ENCODE data around the gene SLC36A1.

The SLC36A1 gene

DNA sequence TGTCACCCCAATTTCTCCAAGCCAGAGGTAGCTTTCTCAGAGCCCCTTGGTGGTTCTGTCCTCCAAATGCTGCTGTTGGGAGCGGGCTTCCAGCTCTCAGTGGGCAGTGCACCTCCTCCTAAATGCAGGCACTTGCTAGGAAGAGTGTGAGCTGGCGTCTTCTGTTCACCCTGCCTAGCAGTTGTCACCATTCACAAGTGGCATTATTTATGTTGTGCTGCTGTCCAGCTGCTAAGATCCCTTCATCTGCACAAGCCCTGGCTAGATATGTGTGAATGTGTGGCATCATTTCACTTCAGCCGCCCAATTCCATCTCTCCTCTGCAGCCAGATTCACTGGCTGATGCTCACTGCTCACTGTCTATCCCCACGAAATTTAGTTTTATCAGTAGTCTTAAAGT is 43.7 kb downstream of the SLC36A1 start:
- WGBS, 2 donors (ENCODE audit: extremely low coverage in 2 of 2, insufficient read length in 2 of 2, insufficient replicate concordance in 1 of 2): no CpG with 5 or more reads among the region's 4 CpGs
- Histone ChIP-seq H2BK15ac (ENCODE audit: low read length) (no peak overlapping the region), H2BK12ac (ENCODE audit: low read length) (no peak overlapping the region), H3K4me2 (ENCODE audit: insufficient read depth, low read length, poor library complexity, severe bottlenecking) (no peak overlapping the region), H3K14ac (ENCODE audit: low read length) (no peak overlapping the region), H3K36me3 (replicated peaks in 1 of 2; ENCODE audit: control insufficient read depth in 2 of 2, insufficient read depth in 2 of 2, low read length in 2 of 2) (no peaks in the 10 kb centered on the region), H3K4ac (ENCODE audit: low read length) (no peak overlapping the region), H4K8ac (ENCODE audit: low read depth, low read length) (no peak overlapping the region), H3K4me1 (ENCODE audit: control insufficient read depth in 2 of 2, insufficient read depth in 1 of 2, low read depth in 1 of 2, low read length in 2 of 2) (peaks cover 0 to under 1% of the 10 kb centered on the region in 2 donors), H3K9me3 (replicated peaks in 1 of 2; ENCODE audit: control insufficient read depth in 2 of 2, insufficient read depth in 1 of 2, low read depth in 1 of 2, low read length in 2 of 2) (peaks cover 0 to 5% of the 10 kb centered on the region in 2 donors), H3K79me1 (ENCODE audit: low read depth, low read length) (no peaks in the 10 kb centered on the region), H2AFZ (ENCODE audit: low read length) (no peak overlapping the region), H3K27me3 (ENCODE audit: control insufficient read depth in 3 of 3, insufficient read depth in 3 of 3, low read depth in 1 of 3, low read length in 3 of 3) (no peaks in the 10 kb centered on the region), H2BK5ac (ENCODE audit: low read length) (no peak overlapping the region), H3K9ac (ENCODE audit: low read depth, low read length, poor library complexity) (no peak overlapping the region), H2AK5ac (ENCODE audit: low read depth, low read length) (no peak overlapping the region), H3K23ac (ENCODE audit: low read depth, low read length, poor library complexity) (no peak overlapping the region), H2BK120ac (ENCODE audit: low read depth, low read length) (no peak overlapping the region), H3K4me3 (ENCODE audit: low read length in 2 of 2) (no peak overlapping the region), H4K91ac (ENCODE audit: low read depth, low read length, poor library complexity) (no peak overlapping the region), H3K18ac (ENCODE audit: low read length) (peak overlapping the region; percentile 17), H3K27ac (replicated peaks; ENCODE audit: low read length) (no peak overlapping the region)
- DNase-seq (ENCODE audit: low spot score): no peak

DNA sequence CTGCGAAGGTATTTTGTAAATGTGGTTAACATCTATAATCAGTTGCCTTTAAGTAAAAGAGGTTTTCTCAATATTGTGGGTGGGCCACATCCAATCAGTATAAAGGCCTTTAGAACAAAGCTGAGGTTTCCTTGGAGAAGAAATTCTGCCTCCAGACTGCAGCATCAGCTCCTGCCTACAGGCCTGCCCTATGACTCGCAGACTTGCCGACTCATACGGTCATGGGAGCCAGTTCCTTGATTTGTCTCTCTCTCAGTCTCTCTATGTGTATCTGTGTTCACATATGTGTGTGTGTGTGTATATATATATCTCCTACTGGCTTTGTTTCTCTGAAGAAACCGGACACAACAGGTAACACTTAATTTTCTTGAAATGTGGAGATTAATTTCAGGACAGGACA is 45.3 kb downstream of the SLC36A1 start:
- no peak overlapping the region for H3K4me3 ChIP-seq (ENCODE audit: low read length in 2 of 2)
- H3K27me3 ChIP-seq (ENCODE audit: control insufficient read depth in 3 of 3, insufficient read depth in 3 of 3, low read depth in 1 of 3, low read length in 3 of 3): no peaks in the 10 kb centered on the region
- peaks cover 0 to 5% of the 10 kb centered on the region in 2 donors for H3K9me3 ChIP-seq (replicated peaks in 1 of 2; ENCODE audit: control insufficient read depth in 2 of 2, insufficient read depth in 1 of 2, low read depth in 1 of 2, low read length in 2 of 2)
- no peak overlapping the region for H2BK5ac ChIP-seq (ENCODE audit: low read length)
- H3K18ac ChIP-seq (ENCODE audit: low read length): no peak overlapping the region
- no peak for DNase-seq (ENCODE audit: low spot score)
- H3K36me3 ChIP-seq (replicated peaks in 1 of 2; ENCODE audit: control insufficient read depth in 2 of 2, insufficient read depth in 2 of 2, low read length in 2 of 2): no peaks in the 10 kb centered on the region
- no peak overlapping the region for H2BK15ac ChIP-seq (ENCODE audit: low read length)
- H4K91ac ChIP-seq (ENCODE audit: low read depth, low read length, poor library complexity): no peak overlapping the region
- H3K4ac ChIP-seq (ENCODE audit: low read length): no peak overlapping the region
- H3K79me1 ChIP-seq (ENCODE audit: low read depth, low read length): no peaks in the 10 kb centered on the region
- no peak overlapping the region for H3K4me2 ChIP-seq (ENCODE audit: insufficient read depth, low read length, poor library complexity, severe bottlenecking)
- no peak overlapping the region for H3K23ac ChIP-seq (ENCODE audit: low read depth, low read length, poor library complexity)
- no peak overlapping the region for H3K14ac ChIP-seq (ENCODE audit: low read length)
- H2AK5ac ChIP-seq (ENCODE audit: low read depth, low read length): no peak overlapping the region
- no peak overlapping the region for H2AFZ ChIP-seq (ENCODE audit: low read length)
- H2BK120ac ChIP-seq (ENCODE audit: low read depth, low read length): no peak overlapping the region
- WGBS, 2 donors (ENCODE audit: extremely low coverage in 2 of 2, insufficient read length in 2 of 2, insufficient replicate concordance in 1 of 2): no CpG with 5 or more reads among the region's 5 CpGs
- peaks cover 4% of the 10 kb centered on the region in 2 donors for H3K4me1 ChIP-seq (ENCODE audit: control insufficient read depth in 2 of 2, insufficient read depth in 1 of 2, low read depth in 1 of 2, low read length in 2 of 2)
- no peak overlapping the region for H2BK12ac ChIP-seq (ENCODE audit: low read length)
- H3K9ac ChIP-seq (ENCODE audit: low read depth, low read length, poor library complexity): no peak overlapping the region
- H4K8ac ChIP-seq (ENCODE audit: low read depth, low read length): no peak overlapping the region
- H3K27ac ChIP-seq (replicated peaks; ENCODE audit: low read length): no peak overlapping the region

DNA sequence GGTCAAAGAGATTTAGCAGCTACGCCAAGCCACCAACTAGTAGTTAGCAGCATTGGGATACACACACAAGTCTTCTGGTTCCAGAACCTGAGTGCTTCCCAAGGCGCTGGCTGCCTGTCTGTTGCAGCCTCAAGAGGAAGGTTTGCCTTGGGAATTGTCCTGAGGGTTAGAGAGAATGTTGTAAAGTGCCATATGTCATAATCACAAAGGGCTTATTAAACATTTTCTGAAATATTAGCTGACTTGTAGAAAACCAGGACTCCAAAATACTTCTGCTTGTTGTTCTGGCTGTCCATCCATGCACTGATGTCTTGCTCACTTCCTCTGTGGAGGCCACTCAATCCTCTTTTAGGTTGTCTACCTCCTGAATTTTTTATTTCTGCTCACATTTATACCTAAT is 46.3 kb downstream of the SLC36A1 start:
- H3K4ac ChIP-seq (ENCODE audit: low read length): no peak overlapping the region
- no peak overlapping the region for H3K4me3 ChIP-seq (ENCODE audit: low read length in 2 of 2)
- no peaks in the 10 kb centered on the region for H3K36me3 ChIP-seq (replicated peaks in 1 of 2; ENCODE audit: control insufficient read depth in 2 of 2, insufficient read depth in 2 of 2, low read length in 2 of 2)
- no peak overlapping the region for H3K9ac ChIP-seq (ENCODE audit: low read depth, low read length, poor library complexity)
- no peak overlapping the region for H2AFZ ChIP-seq (ENCODE audit: low read length)
- no peak overlapping the region for H2BK5ac ChIP-seq (ENCODE audit: low read length)
- H3K14ac ChIP-seq (ENCODE audit: low read length): no peak overlapping the region
- H2AK5ac ChIP-seq (ENCODE audit: low read depth, low read length): no peak overlapping the region
- no peak overlapping the region for H3K27ac ChIP-seq (replicated peaks; ENCODE audit: low read length)
- no CpG with 5 or more reads among the region's 2 CpGs for WGBS, 2 donors (ENCODE audit: extremely low coverage in 2 of 2, insufficient read length in 2 of 2, insufficient replicate concordance in 1 of 2)
- H3K18ac ChIP-seq (ENCODE audit: low read length): no peak overlapping the region
- no peak overlapping the region for H3K4me2 ChIP-seq (ENCODE audit: insufficient read depth, low read length, poor library complexity, severe bottlenecking)
- H3K27me3 ChIP-seq (ENCODE audit: control insufficient read depth in 3 of 3, insufficient read depth in 3 of 3, low read depth in 1 of 3, low read length in 3 of 3): no peaks in the 10 kb centered on the region
- no peak overlapping the region for H2BK12ac ChIP-seq (ENCODE audit: low read length)
- no peak overlapping the region for H3K23ac ChIP-seq (ENCODE audit: low read depth, low read length, poor library complexity)
- no peak overlapping the region for H4K91ac ChIP-seq (ENCODE audit: low read depth, low read length, poor library complexity)
- DNase-seq (ENCODE audit: low spot score): no peak
- H3K79me1 ChIP-seq (ENCODE audit: low read depth, low read length): no peaks in the 10 kb centered on the region
- H2BK15ac ChIP-seq (ENCODE audit: low read length): no peak overlapping the region
- peaks cover 0 to 5% of the 10 kb centered on the region in 2 donors for H3K9me3 ChIP-seq (replicated peaks in 1 of 2; ENCODE audit: control insufficient read depth in 2 of 2, insufficient read depth in 1 of 2, low read depth in 1 of 2, low read length in 2 of 2)
- no peak overlapping the region for H2BK120ac ChIP-seq (ENCODE audit: low read depth, low read length)
- no peak overlapping the region for H4K8ac ChIP-seq (ENCODE audit: low read depth, low read length)
- peaks cover 4% of the 10 kb centered on the region in 2 donors for H3K4me1 ChIP-seq (ENCODE audit: control insufficient read depth in 2 of 2, insufficient read depth in 1 of 2, low read depth in 1 of 2, low read length in 2 of 2)

- Histone ChIP-seq H3K4me1 (ENCODE audit: control insufficient read depth in 2 of 2, insufficient read depth in 1 of 2, low read depth in 1 of 2, low read length in 2 of 2) (peaks cover 4% of the 10 kb centered on the region in 2 donors), H2AK5ac (ENCODE audit: low read depth, low read length) (no peak overlapping the region), H3K4ac (ENCODE audit: low read length) (no peak overlapping the region), H3K36me3 (replicated peaks in 1 of 2; ENCODE audit: control insufficient read depth in 2 of 2, insufficient read depth in 2 of 2, low read length in 2 of 2) (no peaks in the 10 kb centered on the region), H3K18ac (ENCODE audit: low read length) (no peak overlapping the region), H3K79me1 (ENCODE audit: low read depth, low read length) (no peaks in the 10 kb centered on the region), H4K8ac (ENCODE audit: low read depth, low read length) (no peak overlapping the region), H4K91ac (ENCODE audit: low read depth, low read length, poor library complexity) (no peak overlapping the region), H3K9ac (ENCODE audit: low read depth, low read length, poor library complexity) (no peak overlapping the region), H3K27me3 (ENCODE audit: control insufficient read depth in 3 of 3, insufficient read depth in 3 of 3, low read depth in 1 of 3, low read length in 3 of 3) (no peaks in the 10 kb centered on the region), H3K9me3 (replicated peaks in 1 of 2; ENCODE audit: control insufficient read depth in 2 of 2, insufficient read depth in 1 of 2, low read depth in 1 of 2, low read length in 2 of 2) (peaks cover 0 to 5% of the 10 kb centered on the region in 2 donors), H3K23ac (ENCODE audit: low read depth, low read length, poor library complexity) (no peak overlapping the region), H3K4me2 (ENCODE audit: insufficient read depth, low read length, poor library complexity, severe bottlenecking) (no peak overlapping the region), H3K14ac (ENCODE audit: low read length) (no peak overlapping the region), H3K4me3 (ENCODE audit: low read length in 2 of 2) (no peak overlapping the region), H2BK5ac (ENCODE audit: low read length) (no peak overlapping the region), H2BK15ac (ENCODE audit: low read length) (no peak overlapping the region), H2BK12ac (ENCODE audit: low read length) (no peak overlapping the region), H2AFZ (ENCODE audit: low read length) (no peak overlapping the region), H2BK120ac (ENCODE audit: low read depth, low read length) (no peak overlapping the region), H3K27ac (replicated peaks; ENCODE audit: low read length) (no peak overlapping the region)
- no CpG with 5 or more reads among the region's 2 CpGs for WGBS, 2 donors (ENCODE audit: extremely low coverage in 2 of 2, insufficient read length in 2 of 2, insufficient replicate concordance in 1 of 2)
- no peak for DNase-seq (ENCODE audit: low spot score)
Measured at GRCh38 chr5:151495320-151495719, 47.9 kb downstream of the SLC36A1 start.

Data from neuronal stem cell (in vitro differentiated cells).